HepG2 (cell line): ENCODE data around the gene BICDL1. TPM values are rescaled to one million over a fixed set of nuclear protein-coding genes. Genes with fewer than 3 reads are reported as not detected.

Experiments
- ATAC-seq: fragments of 200-7000 bp; cut with Tn5 transposase; 3 replicates; pipeline ENCODE4 v1.9.1; 2020; ENCODE audit warnings: mild to moderate bottlenecking, moderate library complexity
- BruUV-seq: library from RNA; stranded (reverse); fragments of 400-500 nt; replicated peaks from 2 replicates; lab custom pipeline; 2021; lab: Mats Ljungman, UMichigan
- CTCF ChIA-PET: fragments of 300-600 bp; formaldehyde crosslinking; extraction: SDS; loops from one replicate; lab custom pipeline; 2021; ENCODE audit warnings: low total read pairs, inconsistent platforms, low intra/inter-chr PET ratio; lab: Yijun Ruan, JAX
- POLR2A ChIA-PET: fragments of 350-600 bp; sonication (Branson Sonifier 250); formaldehyde crosslinking; loops from one replicate; lab custom pipeline; 2020; ENCODE audit warnings: antibody characterized with exemption, inconsistent platforms; lab: Yijun Ruan, JAX
- DNase-seq: peaks from one replicate; pipeline ENCODE4 v3.0.0-alpha.2; 2015; ENCODE audit warnings: low spot score
- FAIRE-seq: peaks from 3 replicates; lab custom pipeline; 2011; peaks lifted over from hg19 to GRCh38; lab: Jason Lieb, UNC
- H2AFZ ChIP-seq: one replicate; pipeline ENCODE4 v1.6.1; 2011; ENCODE audit warnings: low read length, inconsistent platforms
- H3K27ac ChIP-seq: fragments of 300-600 bp; 3 replicates; pipeline ENCODE4 v1.8.0; 2011; ENCODE audit warnings: mixed run types, mild to moderate bottlenecking, mixed read lengths, low read length, inconsistent platforms; ENCODE audit not compliant: insufficient read depth; ENCODE audit errors: extremely low read length
- H3K27me3 ChIP-seq, 2 experiments: fragments of 200-600 bp in 1 of 2; 2 replicates in 1 of 2; 3 replicates in 1 of 2; pipeline versions ENCODE4 v1.6.0 to v1.8.0; 2011; ENCODE audit warnings: low read length in 2 of 2, mild to moderate bottlenecking in 2 of 2, moderate library complexity in 2 of 2, inconsistent platforms in 1 of 2; ENCODE audit not compliant: insufficient read depth in 2 of 2, control insufficient read depth in 1 of 2
- H3K36me3 ChIP-seq, 2 experiments: fragments of 200-600 bp in 1 of 2; replicated peaks in 1 of 2; 2 replicates in 1 of 2; 3 replicates in 1 of 2; pipeline versions ENCODE4 v1.5.1 to v1.8.0; 2011; ENCODE audit warnings: low read length in 2 of 2, inconsistent platforms in 1 of 2; ENCODE audit not compliant: insufficient read depth in 2 of 2, control insufficient read depth in 1 of 2
- H3K4me1 ChIP-seq: 2 replicates; pipeline ENCODE4 v1.5.1; 2012; ENCODE audit warnings: low read length, inconsistent platforms; ENCODE audit not compliant: insufficient read depth
- H3K4me2 ChIP-seq: 2 replicates; pipeline ENCODE4 v1.6.0; 2011; ENCODE audit warnings: low read depth, low read length, inconsistent platforms
- H3K4me3 ChIP-seq, 3 experiments: fragments of 200-600 bp in 1 of 3; sonication (generic), shearing (Covaris generic) in 1 of 3; replicated peaks in 1 of 3; 2 replicates each; pipeline ENCODE4 v1.5.1; 2011 to 2016; ENCODE audit warnings: low read length in 3 of 3, inconsistent platforms in 2 of 3, low read depth in 2 of 3, mild to moderate bottlenecking in 2 of 3, control low read depth in 1 of 3, mixed read lengths in 1 of 3; ENCODE audit not compliant: insufficient read depth in 1 of 3
- H3K79me2 ChIP-seq: one replicate; pipeline ENCODE4 v1.6.1; 2011; ENCODE audit warnings: low read length, inconsistent platforms; ENCODE audit not compliant: insufficient read depth
- H3K9ac ChIP-seq: 2 replicates; pipeline ENCODE4 v1.6.0; 2011; ENCODE audit warnings: mild to moderate bottlenecking, low read depth, low read length, inconsistent platforms; ENCODE audit not compliant: insufficient read depth
- H3K9me3 ChIP-seq: 2 replicates; pipeline ENCODE4 v1.5.1; 2012; ENCODE audit warnings: mild to moderate bottlenecking, low read length
- H4K20me1 ChIP-seq: 2 replicates; pipeline ENCODE4 v1.6.0; 2011; ENCODE audit warnings: inconsistent platforms, mild to moderate bottlenecking, low read length, moderate library complexity; ENCODE audit not compliant: insufficient read depth
- CHD4 ChIP-seq: fragments of 200-600 bp; sonication (generic); IDR thresholded peaks from 2 replicates; pipeline ENCODE4 v1.7.0; 2017; ENCODE audit warnings: mild to moderate bottlenecking, low read length, borderline replicate concordance
- FOXC1 ChIP-seq: sonication (generic); formaldehyde crosslinking; IDR thresholded peaks from 2 replicates; pipeline ENCODE4 v1.8.0; 2022; ENCODE audit warnings: mild to moderate bottlenecking, missing genetic modification reagents, borderline replicate concordance
- MLXIP ChIP-seq: sonication (generic); formaldehyde crosslinking; IDR thresholded peaks from 2 replicates; pipeline ENCODE4 v1.9.0; 2021; ENCODE audit warnings: missing genetic modification reagents, borderline replicate concordance
- RXRA ChIP-seq: sonication (generic); formaldehyde crosslinking; IDR thresholded peaks from 2 replicates; pipeline ENCODE4 v1.5.1; 2020; ENCODE audit warnings: missing genetic modification reagents
- SIN3A ChIP-seq: IDR thresholded peaks from 2 replicates; pipeline ENCODE4 v1.6.1; 2011; ENCODE audit warnings: low read depth, mild to moderate bottlenecking, control low read depth, low read length, borderline replicate concordance
- ZFP36L2 ChIP-seq: sonication (generic); formaldehyde crosslinking; IDR thresholded peaks from 2 replicates; pipeline ENCODE4 v1.4.0; 2020; ENCODE audit warnings: missing genetic modification reagents
- ZNF230 ChIP-seq: sonication (generic); formaldehyde crosslinking; IDR thresholded peaks from 2 replicates; pipeline ENCODE4 v1.4.0; 2020; ENCODE audit warnings: mild to moderate bottlenecking, missing genetic modification reagents
- WGBS: methylation state at CpG from one replicate; pipeline ENCODE4 v1.1.6; 2017; ENCODE audit warnings: low lambda C conversion rate; 5-methylcytosine and 5-hydroxymethylcytosine counted together
- in situ Hi-C: cut with HindIII; loops from 2 replicates; pipeline ENCODE4 v1.10.0; 2017; ENCODE audit warnings: low pct_unique_long_range_greater_than_20kb; ENCODE audit not compliant: extremely low pct_ligation_motif_present
- intact Hi-C: fragments of 100-400 bp; cut with micrococcal nuclease; formaldehyde crosslinking; loops from one replicate; pipeline ENCODE4 v1.10.0; 2022; ENCODE audit not compliant: unreplicated experiment
- polyA plus RNA-seq, 8 experiments: library from polyadenylated mRNA; depleted of rRNA in 3 of 8; stranded (reverse) in 7 of 8; unstranded in 1 of 8; fragments of >200 nt; fragmentation: Illumina TruSeq in 4 of 8; extraction: Trizol in 4 of 8; gene quantifications; 2 replicates each; pipeline versions ENCODE4 v1.2.1 to v1.2.3, GENCODE V29; 2011 to 2016; ENCODE audit warnings: low read depth in 4 of 8, missing spikeins in 1 of 8, mixed read lengths in 1 of 8; ENCODE audit not compliant: insufficient read depth in 1 of 8
- total RNA-seq, 5 experiments: library from RNA; depleted of rRNA; stranded (reverse); fragments of >200 nt; fragmentation: Illumina TruSeq; extraction: Trizol; gene quantifications; 2 replicates each; pipeline ENCODE4 v1.2.3, GENCODE V29; 2016; ENCODE audit warnings: low read depth in 1 of 5

BICDL1 gene
- total and polyA plus RNA-seq, 2 of the 13 experiments (the other 11 are each of a cell fraction or from before 2014, with no cell fraction given): 3.6 to 9.7 TPM

- in situ Hi-C loops (no loop called here), intact Hi-C loops (no loop called here)
- WGBS: 96% methylated on average over 1 of the region's 1 CpG
- TF ChIP-seq SIN3A: no peak
- TF ChIP-seq ZFP36L2 (CRISPR knock-in tag): no peak
- no peak for TF ChIP-seq MLXIP (CRISPR knock-in tag)
- no peak for TF ChIP-seq CHD4
- no peak for TF ChIP-seq FOXC1
- no peak for TF ChIP-seq ZNF230 (CRISPR knock-in tag)
- no peak for TF ChIP-seq RXRA (CRISPR knock-in tag)
- Histone ChIP-seq H3K4me3 (no peak overlapping the region), H3K27me3 (no peaks in the 10 kb centered on the region), H3K79me2 (no peaks in the 10 kb centered on the region), H3K9ac (no peak overlapping the region), H3K4me2 (no peak overlapping the region), H2AFZ (no peak overlapping the region), H4K20me1 (no peaks in the 10 kb centered on the region), H3K4me1 (peaks cover 56% of the 10 kb centered on the region), H3K27ac (no peak overlapping the region), H3K9me3 (no peaks in the 10 kb centered on the region), H3K36me3 (no peaks in the 10 kb centered on the region)
- no TSS peak for BruUV-seq
- ChIA-PET CTCF (no interaction called here), POLR2A (no interaction called here)
- FAIRE-seq (no peak), ATAC-seq (no peak), DNase-seq (no peak)
Observed at GRCh38 chr12:120060196-120060595, 71.2 kb downstream of the BICDL1 start.
